CD4-positive, alpha-beta T cell treated with Interleukin-6 at 100 ng/mL for 8 hours (primary cell): ENCODE measurements around the gene SLX9.

Experiments
- DNase-seq: peaks from one replicate; pipeline ENCODE4 v3.0.0-alpha.2; 2020; ENCODE audit warnings: mixed read lengths, low spot score

The SLX9 gene

GRCh38 chr21:45003331-45004058 is 63.7 kb downstream of the SLX9 start:
- DNase-seq: no peak

GRCh38 chr21:45004059-45004422 is 64.2 kb downstream of the SLX9 start:
- no peak for DNase-seq

- DNase-seq: no peak
Observed at GRCh38 chr21:45004481-45005247, 64.8 kb downstream of the SLX9 start.

GRCh38 chr21:45006536-45007095 is 66.8 kb downstream of the SLX9 start:
- no peak for DNase-seq

GRCh38 chr21:45009616-45010015 is 69.8 kb downstream of the SLX9 start:
- DNase-seq: no peak

- DNase-seq: no peak
Observed at GRCh38 chr21:45010096-45010495, 70.3 kb downstream of the SLX9 start.

GRCh38 chr21:45010860-45011259 is 71.0 kb downstream of the SLX9 start:
- no peak for DNase-seq

- no peak for DNase-seq
Observed at GRCh38 chr21:45011426-45011825, 71.6 kb downstream of the SLX9 start.

GRCh38 chr21:45011911-45012661 is 72.3 kb downstream of the SLX9 start:
- no peak for DNase-seq

GRCh38 chr21:45012662-45013259 is 72.9 kb downstream of the SLX9 start:
- no peak for DNase-seq

- no peak for DNase-seq
Observed at GRCh38 chr21:45013260-45013841, 73.5 kb downstream of the SLX9 start.

GRCh38 chr21:45014747-45015468 is 75.1 kb downstream of the SLX9 start:
- no peak for DNase-seq

- DNase-seq: no peak
Observed at GRCh38 chr21:45015469-45015860, 75.6 kb downstream of the SLX9 start.

- DNase-seq: no peak
Observed at GRCh38 chr21:45016031-45016405, 76.2 kb downstream of the SLX9 start.

- DNase-seq: no peak
Observed at GRCh38 chr21:45016406-45017038, 76.7 kb downstream of the SLX9 start.

GRCh38 chr21:45017039-45017960 is 77.5 kb downstream of the SLX9 start:
- DNase-seq: no peak

GRCh38 chr21:45018131-45019075 is 78.6 kb downstream of the SLX9 start:
- DNase-seq: no peak
